IMR-90 (cell line): ENCODE measurements around the gene PCDHA8. TPM values are rescaled to one million over a fixed set of nuclear protein-coding genes. Genes with fewer than 3 reads are reported as not detected.

Experiments used
- ATAC-seq: fragments of 200-7000 bp; cut with Tn5 transposase; 2 replicates; pipeline ENCODE4 v1.9.1; 2020; ENCODE audit warnings: low read depth, mild to moderate bottlenecking, moderate library complexity
- BruUV-seq: library from RNA; stranded (reverse); fragments of 400-500 nt; replicated peaks from 2 replicates; lab custom pipeline; 2021; lab: Mats Ljungman, UMichigan
- CTCF ChIA-PET: fragments of 300-600 bp; formaldehyde crosslinking; extraction: SDS; loops from one replicate; lab custom pipeline; 2021; ENCODE audit warnings: antibody characterized with exemption; lab: Yijun Ruan, JAX
- POLR2A ChIA-PET: fragments of 300-600 bp; sonication (Branson Sonifier 250); formaldehyde crosslinking; loops from one replicate; lab custom pipeline; 2022; ENCODE audit warnings: antibody characterized with exemption; ENCODE audit not compliant: unreplicated experiment; lab: Charles Lee
- DNase-seq: peaks from one replicate; pipeline ENCODE4 v3.0.0; 2013
- H2AFZ ChIP-seq: replicated peaks from 2 replicates; pipeline ENCODE3; 2013; ENCODE audit warnings: low read length, mild to moderate bottlenecking; ENCODE audit not compliant: poor library complexity
- H2AK5ac ChIP-seq: 2 replicates; pipeline ENCODE4 v1.6.1; 2013; ENCODE audit warnings: low read depth, low read length, inconsistent platforms
- H2AK9ac ChIP-seq: replicated peaks from 2 replicates; pipeline ENCODE3; 2013; ENCODE audit warnings: mild to moderate bottlenecking, low read depth, low read length, moderate library complexity; ENCODE audit not compliant: poor library complexity
- H2BK120ac ChIP-seq: 2 replicates; pipeline ENCODE4 v1.6.1; 2013; ENCODE audit warnings: low read depth, low read length, inconsistent platforms
- H2BK15ac ChIP-seq: 3 replicates; pipeline ENCODE4 v1.6.1; 2013; ENCODE audit warnings: low read depth, low read length, inconsistent platforms
- H2BK20ac ChIP-seq: 2 replicates; pipeline ENCODE4 v1.6.1; 2013; ENCODE audit warnings: low read depth, mild to moderate bottlenecking, inconsistent platforms, low read length, moderate library complexity
- H2BK5ac ChIP-seq: 2 replicates; pipeline ENCODE4 v1.6.1; 2013; ENCODE audit warnings: mild to moderate bottlenecking, low read depth, low read length, inconsistent platforms; ENCODE audit not compliant: poor library complexity, severe bottlenecking
- H3K14ac ChIP-seq: replicated peaks from 2 replicates; pipeline ENCODE4 v1.6.1; 2013; ENCODE audit warnings: low read depth, low read length, inconsistent platforms
- H3K18ac ChIP-seq: 2 replicates; pipeline ENCODE4 v1.6.1; 2013; ENCODE audit warnings: low read depth, low read length, control low read depth
- H3K23ac ChIP-seq: 2 replicates; pipeline ENCODE4 v1.6.1; 2013; ENCODE audit warnings: low read depth, low read length, inconsistent platforms
- H3K27ac ChIP-seq: 2 replicates; pipeline ENCODE4 v1.5.1; 2013; ENCODE audit warnings: mild to moderate bottlenecking, control low read depth, low read length; ENCODE audit not compliant: insufficient read depth
- H3K27me3 ChIP-seq: 2 replicates; pipeline ENCODE4 v1.6.1; 2013; ENCODE audit warnings: low read length; ENCODE audit not compliant: control insufficient read depth, insufficient read depth
- H3K36me3 ChIP-seq: 2 replicates; pipeline ENCODE4 v1.6.1; 2013; ENCODE audit warnings: low read length, mixed read lengths; ENCODE audit not compliant: control insufficient read depth, insufficient read depth
- H3K4ac ChIP-seq: 2 replicates; pipeline ENCODE4 v1.6.1; 2013; ENCODE audit warnings: low read depth, low read length, inconsistent platforms
- H3K4me1 ChIP-seq: 2 replicates; pipeline ENCODE4 v1.6.1; 2013; ENCODE audit warnings: low read length, mixed read lengths; ENCODE audit not compliant: control insufficient read depth, insufficient read depth
- H3K4me2 ChIP-seq: 2 replicates; pipeline ENCODE4 v1.6.1; 2013; ENCODE audit warnings: low read depth, mild to moderate bottlenecking, control low read depth, low read length, moderate library complexity
- H3K4me3 ChIP-seq: 2 replicates; pipeline ENCODE4 v1.5.1; 2013; ENCODE audit warnings: low read depth, mild to moderate bottlenecking, control low read depth, low read length, moderate library complexity; ENCODE audit not compliant: insufficient read depth
- H3K56ac ChIP-seq: 2 replicates; pipeline ENCODE4 v1.6.1; 2013; ENCODE audit warnings: low read length, inconsistent platforms; ENCODE audit not compliant: insufficient read depth; ENCODE audit errors: extremely low read depth
- H3K79me1 ChIP-seq, 2 experiments: 2 replicates each; pipeline ENCODE4 v1.6.1; 2013; ENCODE audit warnings: low read length in 2 of 2, inconsistent platforms in 1 of 2, low read depth in 1 of 2
- H3K9ac ChIP-seq: 2 replicates; pipeline ENCODE4 v1.6.1; 2013; ENCODE audit warnings: low read depth, low read length, control low read depth
- H3K9me1 ChIP-seq: 2 replicates; pipeline ENCODE4 v1.6.1; 2013; ENCODE audit warnings: low read length, inconsistent platforms; ENCODE audit not compliant: insufficient read depth
- H3K9me3 ChIP-seq: 2 replicates; pipeline ENCODE4 v1.6.1; 2013; ENCODE audit warnings: low read length; ENCODE audit not compliant: control insufficient read depth, insufficient read depth
- H4K20me1 ChIP-seq: 2 replicates; pipeline ENCODE4 v1.6.1; 2013; ENCODE audit warnings: low read length, inconsistent platforms; ENCODE audit not compliant: insufficient read depth
- H4K5ac ChIP-seq: 2 replicates; pipeline ENCODE4 v1.6.1; 2013; ENCODE audit warnings: mild to moderate bottlenecking, low read depth, low read length, control low read depth
- H4K8ac ChIP-seq, 2 experiments: 2 replicates each; pipeline ENCODE4 v1.6.1; 2013; ENCODE audit warnings: low read depth in 2 of 2, low read length in 2 of 2, control low read depth in 1 of 2, inconsistent platforms in 1 of 2
- H4K91ac ChIP-seq: 2 replicates; pipeline ENCODE4 v1.6.1; 2013; ENCODE audit warnings: low read depth, low read length, inconsistent platforms; ENCODE audit not compliant: insufficient read depth
- CTCF ChIP-seq: conservative IDR thresholded peaks from 2 replicates; pipeline ENCODE4 v1.5.1; 2012; ENCODE audit warnings: mild to moderate bottlenecking, low read depth, low read length, improper control_type of control experiment
- MXI1 ChIP-seq: IDR thresholded peaks from 2 replicates; pipeline ENCODE4 v1.6.1; 2012; ENCODE audit warnings: low read depth, mild to moderate bottlenecking, low read length, moderate library complexity, borderline replicate concordance
- WGBS, 2 experiments: methylation state at CpG; one replicate each; pipeline versions ENCODE4 v1.1.5 to v1.1.7; 2013; ENCODE audit warnings: missing lambda C conversion rate in 2 of 2; ENCODE audit not compliant: insufficient read length in 1 of 2; ENCODE audit errors: extremely low coverage in 2 of 2; 5-methylcytosine and 5-hydroxymethylcytosine counted together
- dilution Hi-C: fragments of 300-500 bp; cut with HindIII; formaldehyde crosslinking; loops from one replicate; pipeline ENCODE4 v1.14.3; 2018; ENCODE audit warnings: low sequenced_read_pairs; ENCODE audit not compliant: unreplicated experiment
- in situ Hi-C: fragments of 300-500 bp; cut with MboI; formaldehyde crosslinking; loops from 3 replicates; pipeline ENCODE4 v1.14.3; 2019; ENCODE audit warnings: low sequenced_read_pairs, inconsistent platforms, mixed read lengths
- intact Hi-C: fragments of 100-400 bp; cut with micrococcal nuclease; formaldehyde crosslinking; loops from 2 replicates; pipeline ENCODE4 v1.10.0; 2022
- polyA plus RNA-seq, 3 experiments: library from polyadenylated mRNA; depleted of rRNA; stranded (reverse); fragments of >200 nt; gene quantifications; 2 replicates each; pipeline ENCODE4 v1.2.3, GENCODE V29; 2012; ENCODE audit warnings: low replicate concordance in 1 of 3
- total RNA-seq: library from RNA; depleted of rRNA; stranded (reverse); fragments of >200 nt; gene quantifications from 2 replicates; pipeline ENCODE4 v1.2.3, GENCODE V29; 2012

The PCDHA8 gene
- total and polyA plus RNA-seq, 2 of the 4 experiments (the other 2 are of a cell fraction), result under 0.01 to 0.02 TPM

DNA sequence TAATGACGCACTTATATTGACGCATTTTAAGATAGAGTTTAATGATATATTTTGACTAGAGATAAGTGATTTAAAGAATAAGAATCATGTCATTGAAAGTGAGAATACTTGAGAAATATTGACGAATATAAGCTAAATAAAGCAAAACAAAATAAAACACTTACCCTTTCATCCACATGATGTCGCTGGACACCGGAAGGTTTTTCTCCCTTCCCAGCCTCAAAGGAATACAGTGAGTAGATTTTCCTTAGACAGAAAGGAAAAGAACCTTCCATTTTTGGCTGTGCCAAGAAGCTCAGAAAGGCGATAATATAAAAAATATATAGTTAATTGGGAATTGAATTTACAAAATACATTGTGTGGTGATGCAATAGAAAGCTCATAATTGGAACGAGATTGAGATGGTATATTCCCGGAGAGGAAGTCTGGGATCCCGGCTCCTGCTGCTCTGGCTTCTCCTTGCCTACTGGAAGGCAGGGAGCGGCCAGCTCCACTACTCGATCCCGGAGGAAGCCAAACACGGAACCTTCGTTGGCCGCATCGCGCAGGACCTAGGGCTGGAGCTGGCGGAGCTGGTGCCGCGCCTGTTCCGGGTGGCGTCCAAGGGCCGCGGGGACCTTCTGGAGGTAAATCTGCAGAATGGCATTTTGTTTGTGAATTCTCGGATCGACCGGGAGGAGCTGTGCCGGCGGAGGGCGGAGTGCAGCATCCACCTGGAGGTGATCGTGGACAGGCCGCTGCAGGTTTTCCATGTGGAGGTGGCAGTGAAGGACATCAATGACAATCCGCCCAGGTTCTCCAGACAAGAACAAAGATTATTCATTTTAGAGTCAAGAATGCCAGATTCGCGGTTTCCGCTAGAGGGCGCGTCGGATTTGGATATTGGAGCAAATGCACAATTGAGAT lies 19.4 kb upstream of the PCDHA8 start, which contains the start of gene PCDHA5:
TSS of gene PCDHA5 (plus strand) at position 239 of the 906 bp plus-strand sequence.
- H3K79me1 ChIP-seq, result no peaks in the 10 kb centered on the region
- 22% methylated on average over 17 of the region's 39 CpGs; no CpG with 5 or more reads in 1 of the 2 experiments for WGBS, 2 experiments
- H2BK15ac ChIP-seq, result no peak within 1 kb of the TSS
- no peaks in the 10 kb centered on the region for H3K27me3 ChIP-seq
- no peak within 1 kb of the TSS for H3K9ac ChIP-seq
- no peak within 1 kb of the TSS for H4K5ac ChIP-seq
- no peaks in the 10 kb centered on the region for H3K4me1 ChIP-seq
- no peak within 1 kb of the TSS for H2BK5ac ChIP-seq
- no peak within 1 kb of the TSS for H2AK5ac ChIP-seq
- ChIA-PET CTCF (interaction anchor here (0.6 kb wide), 1 partner anchor 31 kb away, joined by 3 read pairs; no protein-coding TSS in a partner anchor), POLR2A (no interaction called here)
- no peak within 1 kb of the TSS for H3K27ac ChIP-seq
- dilution Hi-C loops, result no loop called here
- H3K56ac ChIP-seq, result no peak within 1 kb of the TSS
- in situ Hi-C loops, result no loop called here
- no peaks in the 10 kb centered on the region for H4K20me1 ChIP-seq
- peaks cover 9% of the 10 kb centered on the region for H3K9me3 ChIP-seq
- no peak within 1 kb of the TSS for H3K14ac ChIP-seq
- H2AK9ac ChIP-seq, result no peak within 1 kb of the TSS
- H3K18ac ChIP-seq, result no peak within 1 kb of the TSS
- H3K9me1 ChIP-seq, result no peaks in the 10 kb centered on the region
- TF ChIP-seq CTCF (peak; percentile 33; the same call in 1 of the 2 replicates), MXI1 (no peak)
- H3K4ac ChIP-seq, result no peak within 1 kb of the TSS
- H2BK20ac ChIP-seq, result no peak within 1 kb of the TSS
- ATAC-seq, result no peak
- BruUV-seq, result no TSS peak
- no peak within 1 kb of the TSS for H3K4me3 ChIP-seq
- no peak within 1 kb of the TSS for H2AFZ ChIP-seq
- DNase-seq, result no peak
- no peak within 1 kb of the TSS for H3K23ac ChIP-seq
- H2BK120ac ChIP-seq, result no peak within 1 kb of the TSS
- H3K36me3 ChIP-seq, result no peaks in the 10 kb centered on the region
- intact Hi-C loops, result no loop called here
- no peak within 1 kb of the TSS for H3K4me2 ChIP-seq
- H4K8ac ChIP-seq, result no peak within 1 kb of the TSS
- H4K91ac ChIP-seq, result no peak within 1 kb of the TSS
